GM10266 (cell line): ENCODE data around the gene TIMM50.

Experiments
- DNase-seq: peaks from one replicate; pipeline ENCODE4 v3.0.0; 2012; ENCODE audit errors: extremely low spot score
- CTCF ChIP-seq: IDR thresholded peaks from 2 replicates; pipeline ENCODE4 v1.5.1; 2012; ENCODE audit warnings: mild to moderate bottlenecking, low read depth; ENCODE audit not compliant: control insufficient read depth, insufficient read depth; ENCODE audit errors: missing control alignments

The TIMM50 gene

GRCh38 chr19:39514840-39515550, 34.4 kb downstream of the TIMM50 start, which contains the start of gene SELENOV:
Gene SELENOV, plus strand, starts transcription at chr19:39515139. Its CDS starts 74 bp downstream, at chr19:39515213.
- peak; percentile 19 for TF ChIP-seq CTCF
- peak; percentile 40 for DNase-seq

- no peak for DNase-seq
- TF ChIP-seq CTCF = no peak
These were observed 35.0 kb downstream of the TIMM50 start for GRCh38 chr19:39515551-39516191.

GRCh38 chr19:39516270-39516669, 35.6 kb downstream of the TIMM50 start:
- no peak for DNase-seq
- TF ChIP-seq CTCF = no peak

- DNase-seq = no peak
- no peak for TF ChIP-seq CTCF
These were observed 36.8 kb downstream of the TIMM50 start for GRCh38 chr19:39517432-39517831.

GRCh38 chr19:39518458-39518857, 37.8 kb downstream of the TIMM50 start:
- no peak for DNase-seq
- TF ChIP-seq CTCF = no peak

- TF ChIP-seq CTCF = no peak
- no peak for DNase-seq
These were observed 38.3 kb downstream of the TIMM50 start for GRCh38 chr19:39518975-39519374.
